Karpas-422 (cell line): ENCODE results near the gene HSPB1. TPM values are rescaled to one million over a fixed set of nuclear protein-coding genes. Genes with fewer than 3 reads are reported as not detected.
A peak's percentile ranks its signal among the peaks of the same experiment; 100 is the strongest.
"Not testable (repeated sequence)": the region's sequence is repeated elsewhere in the genome, so short reads cannot be mapped to it uniquely, and the experiment has no call there.

ENCODE experiments used
- DNase-seq: peaks from one replicate; pipeline ENCODE4 v3.0.0-alpha.2; 2015
- H2AFZ ChIP-seq: fragments of 200-600 bp; sonication (generic); 2 replicates; pipeline ENCODE4 v1.6.1; 2014; ENCODE audit warnings: antibody characterized with exemption, low read length, mixed read lengths
- H3K27ac ChIP-seq: fragments of 200-600 bp; sonication (generic); 2 replicates; pipeline ENCODE4 v1.5.1; 2014; ENCODE audit warnings: mild to moderate bottlenecking, low read length, moderate library complexity
- H3K27me3 ChIP-seq: fragments of 200-600 bp; sonication (generic); 2 replicates; pipeline ENCODE4 v1.6.1; 2014; ENCODE audit warnings: low read length, mixed read lengths
- H3K36me3 ChIP-seq: fragments of 200-600 bp; sonication (generic); 2 replicates; pipeline ENCODE4 v1.6.1; 2014; ENCODE audit warnings: low read length, mixed read lengths; ENCODE audit not compliant: insufficient read depth
- H3K4me1 ChIP-seq: fragments of 200-600 bp; sonication (generic); 2 replicates; pipeline ENCODE4 v1.6.1; 2014; ENCODE audit warnings: mild to moderate bottlenecking, low read length, mixed read lengths
- H3K4me2 ChIP-seq: fragments of 200-600 bp; sonication (generic); 2 replicates; pipeline ENCODE4 v1.6.1; 2014; ENCODE audit warnings: low read length, low read depth, mild to moderate bottlenecking; ENCODE audit not compliant: poor library complexity, severe bottlenecking
- H3K4me3 ChIP-seq: fragments of 200-600 bp; sonication (generic); 2 replicates; pipeline ENCODE4 v1.5.1; 2014; ENCODE audit warnings: mild to moderate bottlenecking, antibody characterized with exemption, low read length, mixed read lengths
- H3K79me2 ChIP-seq: fragments of 200-600 bp; sonication (generic); 2 replicates; pipeline ENCODE4 v1.6.1; 2014; ENCODE audit warnings: mild to moderate bottlenecking, low read length, mixed read lengths
- H3K9ac ChIP-seq: fragments of 200-600 bp; sonication (generic); 2 replicates; pipeline ENCODE4 v1.6.0; 2014; ENCODE audit warnings: low read length
- H3K9me2 ChIP-seq: fragments of 200-600 bp; sonication (generic), shearing (Covaris generic); replicated peaks from 2 replicates; pipeline ENCODE4 v1.6.0; 2014; ENCODE audit warnings: mild to moderate bottlenecking, low read length, moderate library complexity; ENCODE audit not compliant: insufficient read depth
- H3K9me3 ChIP-seq: fragments of 300-700, 200-600 bp; sonication (generic); 2 replicates; pipeline ENCODE4 v1.6.1; 2014; ENCODE audit warnings: low read length, mixed read lengths
- H4K20me1 ChIP-seq: fragments of 200-600 bp; sonication (generic); 2 replicates; pipeline ENCODE4 v1.6.1; 2014; ENCODE audit warnings: mild to moderate bottlenecking, antibody characterized with exemption, low read length, low read depth; ENCODE audit not compliant: insufficient read depth
- total RNA-seq: library from RNA; depleted of rRNA; stranded (reverse); fragments of >200 nt; shearing (Covaris generic); gene quantifications from 2 replicates; pipeline ENCODE4 v1.2.3, GENCODE V29; 2014; ENCODE audit warnings: low replicate concordance

The HSPB1 gene
- total RNA-seq, 1 experiment from 2014 or later: 17.7 TPM

GRCh38 chr7:76262683-76263402, 39.6 kb upstream of the HSPB1 start:
- no peak overlapping the region for H3K27ac ChIP-seq
- no peaks in the 10 kb centered on the region for H3K9me3 ChIP-seq
- no peaks in the 10 kb centered on the region for H4K20me1 ChIP-seq
- no peak overlapping the region for H3K4me2 ChIP-seq
- no peaks in the 10 kb centered on the region for H3K4me1 ChIP-seq
- DNase-seq: peak; percentile 81
- no peaks in the 10 kb centered on the region for H3K79me2 ChIP-seq
- no peaks in the 10 kb centered on the region for H3K36me3 ChIP-seq
- no peak overlapping the region for H2AFZ ChIP-seq
- H3K27me3 ChIP-seq: no peaks in the 10 kb centered on the region
- no peaks in the 10 kb centered on the region for H3K9me2 ChIP-seq
- H3K4me3 ChIP-seq: no peak overlapping the region
- no peak overlapping the region for H3K9ac ChIP-seq

GRCh38 chr7:76265299-76265698, 37.2 kb upstream of the HSPB1 start:
- Histone ChIP-seq H3K4me3 (no peak overlapping the region), H4K20me1 (no peaks in the 10 kb centered on the region), H3K4me1 (no peaks in the 10 kb centered on the region), H3K36me3 (no peaks in the 10 kb centered on the region), H2AFZ (no peak overlapping the region), H3K9ac (no peak overlapping the region), H3K27ac (no peak overlapping the region), H3K79me2 (no peaks in the 10 kb centered on the region), H3K27me3 (no peaks in the 10 kb centered on the region), H3K9me2 (no peaks in the 10 kb centered on the region), H3K9me3 (no peaks in the 10 kb centered on the region), H3K4me2 (no peak overlapping the region)
- no peak for DNase-seq

- Histone ChIP-seq H4K20me1 (no peaks in the 10 kb centered on the region), H3K9me3 (no peaks in the 10 kb centered on the region), H3K79me2 (no peaks in the 10 kb centered on the region), H3K27me3 (no peaks in the 10 kb centered on the region), H3K36me3 (no peaks in the 10 kb centered on the region), H3K27ac (no peak overlapping the region), H3K4me2 (no peak overlapping the region), H2AFZ (no peak overlapping the region), H3K9me2 (no peaks in the 10 kb centered on the region), H3K4me1 (no peaks in the 10 kb centered on the region), H3K9ac (no peak overlapping the region), H3K4me3 (no peak overlapping the region)
- DNase-seq: no peak
Observed at GRCh38 chr7:76267107-76267893, 35.2 kb upstream of the HSPB1 start.

GRCh38 chr7:76267894-76268183, 34.6 kb upstream of the HSPB1 start:
- no peaks in the 10 kb centered on the region for H3K9me2 ChIP-seq
- H3K4me2 ChIP-seq: no peak overlapping the region
- DNase-seq: no peak
- H3K79me2 ChIP-seq: no peaks in the 10 kb centered on the region
- H3K27ac ChIP-seq: no peak overlapping the region
- no peaks in the 10 kb centered on the region for H3K9me3 ChIP-seq
- no peak overlapping the region for H3K9ac ChIP-seq
- H3K36me3 ChIP-seq: no peaks in the 10 kb centered on the region
- no peaks in the 10 kb centered on the region for H3K4me1 ChIP-seq
- no peak overlapping the region for H2AFZ ChIP-seq
- no peaks in the 10 kb centered on the region for H3K27me3 ChIP-seq
- H3K4me3 ChIP-seq: no peak overlapping the region
- no peaks in the 10 kb centered on the region for H4K20me1 ChIP-seq

- no peak overlapping the region for H3K4me2 ChIP-seq
- no peaks in the 10 kb centered on the region for H3K9me2 ChIP-seq
- no peaks in the 10 kb centered on the region for H3K27me3 ChIP-seq
- no peaks in the 10 kb centered on the region for H3K79me2 ChIP-seq
- H3K36me3 ChIP-seq: no peaks in the 10 kb centered on the region
- DNase-seq: no peak
- no peaks in the 10 kb centered on the region for H3K9me3 ChIP-seq
- H4K20me1 ChIP-seq: no peaks in the 10 kb centered on the region
- no peak overlapping the region for H3K4me3 ChIP-seq
- H2AFZ ChIP-seq: no peak overlapping the region
- no peak overlapping the region for H3K9ac ChIP-seq
- no peaks in the 10 kb centered on the region for H3K4me1 ChIP-seq
- H3K27ac ChIP-seq: no peak overlapping the region
Observed at GRCh38 chr7:76268376-76268775, 34.1 kb upstream of the HSPB1 start.

- Histone ChIP-seq H3K9ac (no peak overlapping the region), H2AFZ (no peak overlapping the region), H4K20me1 (no peaks in the 10 kb centered on the region), H3K27me3 (no peaks in the 10 kb centered on the region), H3K4me3 (no peak overlapping the region), H3K36me3 (no peaks in the 10 kb centered on the region), H3K79me2 (no peaks in the 10 kb centered on the region), H3K27ac (no peak overlapping the region), H3K9me3 (no peaks in the 10 kb centered on the region), H3K9me2 (no peaks in the 10 kb centered on the region), H3K4me1 (no peaks in the 10 kb centered on the region), H3K4me2 (no peak overlapping the region)
- DNase-seq: no peak
Observed at GRCh38 chr7:76269895-76270294, 32.6 kb upstream of the HSPB1 start.

- H3K4me3 ChIP-seq, H3K9me2 ChIP-seq, H2AFZ ChIP-seq, H3K9ac ChIP-seq, H3K9me3 ChIP-seq, H3K36me3 ChIP-seq, DNase-seq, H3K4me1 ChIP-seq, H3K4me2 ChIP-seq, H3K79me2 ChIP-seq, H3K27ac ChIP-seq, H3K27me3 ChIP-seq, H4K20me1 ChIP-seq: not testable (repeated sequence)
Observed at GRCh38 chr7:76271384-76271783, 31.1 kb upstream of the HSPB1 start.

- no peaks in the 10 kb centered on the region for H3K27me3 ChIP-seq
- H3K4me2 ChIP-seq: no peak overlapping the region
- no peaks in the 10 kb centered on the region for H3K79me2 ChIP-seq
- no peak overlapping the region for H3K9ac ChIP-seq
- H3K4me1 ChIP-seq: no peaks in the 10 kb centered on the region
- H2AFZ ChIP-seq: no peak overlapping the region
- no peaks in the 10 kb centered on the region for H3K9me2 ChIP-seq
- H3K27ac ChIP-seq: no peak overlapping the region
- no peak for DNase-seq
- H3K4me3 ChIP-seq: no peak overlapping the region
- H4K20me1 ChIP-seq: no peaks in the 10 kb centered on the region
- H3K36me3 ChIP-seq: no peaks in the 10 kb centered on the region
- H3K9me3 ChIP-seq: no peaks in the 10 kb centered on the region
Observed at GRCh38 chr7:76272142-76272541, 30.3 kb upstream of the HSPB1 start.
